Midbrain (tissue), 1 donor: ENCODE results near the gene SNORC.
A peak's percentile ranks its signal among the peaks of the same experiment; 100 is the strongest.

Source experiments
- DNase-seq: peaks from one replicate; lab custom pipeline; 2025; lab: John Stamatoyannopoulos, UW

Gene SNORC

DNA sequence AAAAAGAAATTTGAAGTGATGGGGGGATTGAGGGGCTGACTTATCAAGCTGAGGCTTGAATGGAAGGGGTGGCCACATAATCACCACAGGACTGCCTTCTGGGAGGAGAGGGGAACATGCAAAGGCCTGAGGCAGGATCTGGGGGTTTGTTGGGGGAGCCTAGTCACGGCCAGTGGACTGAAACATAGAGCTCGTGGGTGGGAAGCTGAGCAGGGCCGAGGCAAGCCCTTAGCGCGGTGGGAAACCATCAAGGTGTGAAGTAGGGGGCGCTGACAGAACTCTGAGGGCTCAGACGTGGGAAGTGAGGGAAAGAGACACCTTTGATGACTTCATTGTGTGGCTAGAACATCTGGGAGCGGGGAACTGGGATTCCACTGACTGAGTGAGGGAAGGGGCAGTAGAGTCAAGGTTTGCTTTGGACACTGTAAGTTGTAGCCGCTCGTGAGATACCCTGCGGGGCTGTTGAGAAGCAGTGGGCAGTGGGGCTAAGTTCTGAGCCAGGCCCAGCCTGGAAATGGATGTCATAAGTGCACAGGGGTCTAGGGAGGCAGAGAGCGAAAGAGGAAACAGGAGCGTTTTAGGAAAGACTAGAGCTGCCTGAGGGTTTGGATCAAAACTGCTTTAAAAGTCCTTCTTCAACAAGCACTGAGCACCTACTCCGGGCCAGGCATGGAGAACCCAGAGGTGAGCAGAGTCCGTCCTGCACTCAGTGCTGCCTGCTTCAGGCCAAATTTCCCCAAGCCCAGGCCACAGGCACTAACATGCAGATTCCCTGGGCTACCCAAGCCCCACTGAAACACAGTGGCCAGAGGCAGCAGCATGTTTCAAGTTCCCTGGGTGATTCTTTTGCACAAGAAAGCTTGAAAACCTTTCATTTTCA lies 686 bp upstream of the SNORC start:
- no peak for DNase-seq

DNA sequence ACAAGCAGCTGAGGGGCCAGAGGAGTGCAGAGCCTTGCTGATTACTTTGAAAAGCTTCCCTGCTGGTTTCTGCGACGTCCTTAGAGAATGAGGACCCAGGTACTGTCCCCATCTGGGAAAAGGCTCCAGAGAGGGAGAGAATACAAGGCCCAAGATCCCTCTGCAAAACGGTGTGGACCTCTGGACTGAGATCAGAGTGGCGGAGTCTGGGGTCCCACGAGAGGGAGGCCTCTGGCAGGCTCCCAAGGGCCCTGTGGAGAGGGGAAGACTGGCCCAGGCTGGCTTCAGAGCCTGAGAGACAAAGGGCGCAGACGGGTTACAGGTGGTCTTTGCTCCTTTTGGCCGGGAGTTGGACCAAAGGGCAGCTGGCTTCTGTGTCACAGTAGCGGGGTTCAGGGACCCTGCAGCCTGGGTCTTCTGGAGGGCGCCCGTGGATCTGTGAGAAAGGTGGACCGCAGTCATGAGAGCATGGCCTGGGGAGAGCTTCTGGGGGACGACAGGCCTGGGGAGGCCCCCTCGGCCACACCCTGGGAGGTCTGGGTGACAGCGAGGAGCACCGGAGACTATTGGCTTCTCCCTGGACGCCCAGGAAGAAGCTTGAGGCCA lies 805 bp downstream of the SNORC start:
- no peak for DNase-seq

DNA sequence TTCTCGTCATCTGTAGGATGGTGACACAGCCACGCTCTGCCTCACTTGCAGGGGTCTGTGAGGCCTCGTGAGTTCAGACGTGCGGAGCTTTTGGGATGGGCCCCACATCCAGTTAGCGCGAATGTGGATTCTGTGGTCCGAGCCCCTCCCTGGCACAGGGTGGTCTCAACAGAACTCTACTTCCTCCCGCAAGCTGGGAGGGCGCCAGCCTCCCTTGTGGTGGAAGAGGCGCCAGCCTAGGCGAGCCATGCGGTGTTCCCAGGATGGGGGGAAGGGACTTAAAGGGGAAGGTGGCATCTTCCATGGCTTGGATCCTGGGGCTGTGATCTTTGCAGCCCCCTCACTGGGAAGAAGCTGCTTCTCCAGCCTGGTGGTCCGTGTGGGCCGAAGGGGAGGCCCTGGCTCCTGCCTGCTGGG lies 1.4 kb downstream of the SNORC start:
- peak; percentile 17 for DNase-seq

DNA sequence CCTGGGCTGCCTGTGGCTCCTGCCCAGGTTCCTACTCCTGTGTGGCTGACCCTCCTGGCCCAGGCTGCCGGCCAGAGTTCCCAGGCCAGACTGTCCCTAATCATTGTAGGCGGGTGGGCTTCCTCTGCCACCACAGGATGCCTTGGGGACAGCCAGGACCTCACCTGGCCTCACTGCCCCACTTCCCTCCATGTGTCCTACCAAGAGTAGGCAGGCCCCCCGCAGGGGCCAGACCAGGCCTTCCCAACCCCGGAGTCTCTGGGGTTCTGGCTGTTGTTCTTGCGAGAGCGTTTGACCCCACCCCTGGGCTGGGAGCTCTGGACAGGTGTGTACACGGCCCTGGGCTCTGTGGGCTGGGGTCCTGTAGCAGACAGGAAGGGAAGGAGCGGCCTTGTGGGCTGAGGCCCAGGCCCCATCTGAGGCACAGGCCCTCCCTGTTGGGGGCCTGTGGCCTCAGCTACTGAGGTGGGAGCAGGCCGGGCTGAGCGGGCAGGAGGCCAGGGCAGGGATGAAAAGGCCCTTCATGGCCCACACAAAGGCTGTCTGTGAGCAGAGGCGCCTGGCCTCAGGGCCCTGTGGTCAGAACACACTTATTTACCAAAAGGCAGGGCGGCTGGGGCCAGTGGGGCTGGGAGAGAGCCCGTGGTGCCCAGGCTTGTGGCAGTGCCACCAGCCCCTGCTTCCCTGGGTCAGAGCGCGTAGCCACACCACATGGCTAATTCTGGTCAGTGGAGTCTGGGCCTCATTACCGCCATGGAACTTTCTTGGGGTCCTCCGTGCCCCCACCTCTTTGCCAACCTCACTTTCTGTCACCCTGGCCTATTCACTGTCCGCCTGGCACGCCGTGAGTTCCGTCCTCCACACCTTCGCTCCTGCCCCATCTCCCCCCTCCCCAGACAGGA lies 2.0 kb downstream of the SNORC start:
- DNase-seq: peak; percentile 95

- peak; percentile 65 for DNase-seq
Measured at GRCh38 chr2:232872826-232873225, 2.8 kb downstream of the SNORC start.

DNA sequence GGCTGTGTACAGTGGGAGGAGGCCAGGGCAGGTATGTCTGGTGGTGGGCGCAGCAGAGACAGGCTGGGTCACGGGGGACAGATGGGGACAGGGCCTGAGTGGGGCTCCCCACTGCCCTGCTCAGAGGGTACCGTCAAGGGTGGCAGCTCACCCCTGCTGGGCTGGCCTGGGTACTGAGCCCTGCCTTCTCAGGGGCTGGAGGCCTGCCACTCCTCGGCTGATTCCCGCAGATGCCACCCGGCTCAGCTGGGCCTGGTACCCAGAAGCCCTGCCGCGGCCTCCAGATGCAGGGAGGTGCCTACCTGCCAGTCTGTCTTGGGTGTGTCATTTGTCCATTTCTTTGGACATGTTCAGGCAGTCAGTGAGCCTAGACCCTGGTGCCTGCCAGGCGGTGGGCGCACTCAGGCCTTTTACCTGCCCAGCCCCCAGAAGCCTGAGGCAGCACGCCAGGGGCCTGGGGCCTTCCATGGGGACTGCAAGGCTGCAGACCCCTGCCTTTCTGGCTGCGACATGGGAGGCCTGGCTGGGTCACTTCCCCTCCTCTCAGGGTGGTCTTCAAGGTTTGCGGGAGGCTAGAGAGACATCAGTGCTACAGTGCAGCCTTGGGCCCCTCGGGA lies 3.3 kb downstream of the SNORC start:
- DNase-seq: no peak

- DNase-seq: no peak
Measured at GRCh38 chr2:232873909-232874641, 4.0 kb downstream of the SNORC start.

DNA sequence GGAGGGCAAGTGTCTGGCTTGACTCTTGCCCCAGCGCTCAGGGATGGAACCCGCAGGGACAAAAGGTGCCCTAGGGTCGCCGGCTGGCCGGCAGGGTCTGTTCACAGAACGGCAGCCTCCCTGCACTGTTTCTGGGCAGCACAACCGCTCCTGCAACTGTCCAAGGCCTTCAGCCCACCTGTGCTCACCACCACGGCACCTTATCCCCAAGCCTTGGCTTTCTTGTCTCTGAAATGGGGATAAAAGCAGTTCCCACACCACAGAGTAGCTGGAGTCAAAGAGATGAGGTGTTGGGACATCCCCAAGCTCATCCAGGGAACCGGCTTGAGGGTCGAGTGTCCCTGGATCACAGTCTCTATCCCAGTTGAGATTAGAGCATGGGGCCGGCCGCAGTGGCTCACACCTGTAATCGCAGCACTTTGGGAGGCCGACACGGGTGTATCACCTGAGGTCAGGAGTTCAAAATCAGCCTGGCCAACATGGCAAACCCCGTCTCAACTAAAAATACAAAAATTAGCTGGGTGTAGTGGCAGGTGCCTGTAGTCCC lies 4.7 kb downstream of the SNORC start:
- no peak for DNase-seq

DNA sequence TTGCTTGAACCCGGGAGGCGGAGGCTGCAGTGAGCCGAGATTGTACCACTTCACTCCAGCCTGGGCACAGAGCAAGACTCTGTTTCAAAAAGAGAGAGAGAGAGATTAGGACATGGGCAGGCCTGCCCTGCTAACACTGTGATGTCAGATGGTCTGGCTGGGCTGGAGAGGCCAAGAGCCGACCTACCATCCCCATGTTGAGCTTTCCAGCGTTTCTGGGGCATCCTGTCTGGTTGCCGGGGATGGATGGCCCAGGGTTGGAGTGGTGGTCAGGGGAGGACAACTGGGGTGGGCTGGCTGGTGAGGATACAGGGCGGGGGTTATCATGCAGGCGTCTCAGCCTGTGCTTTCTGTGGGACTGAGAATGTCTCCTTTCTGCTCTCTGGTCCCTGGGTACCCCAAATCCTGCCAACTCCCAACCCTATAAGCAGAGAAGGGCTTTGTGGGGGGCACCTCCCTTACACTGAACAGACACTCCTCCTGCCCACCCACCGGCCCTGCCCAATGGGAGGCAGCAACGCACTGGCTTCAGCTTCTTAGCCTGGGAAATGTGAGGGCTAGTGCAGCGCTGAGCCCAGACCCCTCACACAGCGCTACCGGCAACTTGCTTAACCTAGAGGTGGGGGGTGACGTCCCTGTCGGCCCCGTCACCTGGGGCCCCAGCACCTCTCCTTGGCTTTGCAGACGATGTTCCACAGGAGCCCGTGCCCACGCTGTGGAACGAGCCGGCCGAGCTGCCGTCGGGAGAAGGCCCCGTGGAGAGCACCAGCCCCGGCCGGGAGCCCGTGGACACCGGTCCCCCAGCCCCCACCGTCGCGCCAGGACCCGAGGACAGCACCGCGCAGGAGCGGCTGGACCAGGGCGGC lies 5.4 kb downstream of the SNORC start:
- DNase-seq: peak; percentile 72

DNA sequence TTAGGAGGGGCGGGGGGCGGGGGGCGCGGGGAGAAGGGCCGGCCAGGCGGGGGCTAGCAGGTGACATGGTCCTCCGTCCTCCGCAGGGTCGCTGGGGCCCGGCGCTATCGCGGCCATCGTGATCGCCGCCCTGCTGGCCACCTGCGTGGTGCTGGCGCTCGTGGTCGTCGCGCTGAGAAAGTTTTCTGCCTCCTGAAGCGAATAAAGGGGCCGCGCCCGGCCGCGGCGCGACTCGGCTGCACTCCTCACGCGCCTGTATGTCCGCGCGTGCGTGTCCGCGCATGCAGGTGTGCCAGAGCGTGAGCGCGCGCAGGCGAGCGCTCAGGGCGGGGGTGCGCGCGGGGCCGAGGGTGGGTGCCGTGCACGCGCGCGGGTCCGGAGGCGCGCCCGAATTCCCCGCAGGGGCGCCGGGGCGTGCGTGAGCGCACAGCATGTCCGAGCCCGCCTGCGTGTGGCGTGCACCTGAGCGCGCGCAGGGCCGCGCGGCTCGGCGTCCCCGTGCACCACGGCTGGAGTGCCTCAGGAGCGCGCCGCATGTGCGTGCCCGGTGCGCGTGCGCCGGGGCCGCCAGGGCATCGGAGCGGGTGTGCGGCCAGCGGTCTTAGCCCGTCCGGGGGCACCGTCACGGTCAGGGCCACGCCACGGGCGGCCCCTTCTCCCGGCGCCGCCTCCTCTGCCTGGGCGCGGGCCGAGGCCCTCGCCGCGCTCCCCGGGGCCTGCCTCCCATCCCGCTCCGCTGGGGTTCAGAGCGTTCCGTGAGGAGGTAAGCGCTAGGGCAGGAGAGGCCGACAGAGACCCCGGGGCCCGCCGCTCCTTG lies 6.3 kb downstream of the SNORC start:
- DNase-seq: peak; percentile 62

GRCh38 chr2:232876978-232877441 lies 6.9 kb downstream of the SNORC start:
- no peak for DNase-seq

- no peak for DNase-seq
Measured at GRCh38 chr2:232877940-232878511, 8.0 kb downstream of the SNORC start.

DNA sequence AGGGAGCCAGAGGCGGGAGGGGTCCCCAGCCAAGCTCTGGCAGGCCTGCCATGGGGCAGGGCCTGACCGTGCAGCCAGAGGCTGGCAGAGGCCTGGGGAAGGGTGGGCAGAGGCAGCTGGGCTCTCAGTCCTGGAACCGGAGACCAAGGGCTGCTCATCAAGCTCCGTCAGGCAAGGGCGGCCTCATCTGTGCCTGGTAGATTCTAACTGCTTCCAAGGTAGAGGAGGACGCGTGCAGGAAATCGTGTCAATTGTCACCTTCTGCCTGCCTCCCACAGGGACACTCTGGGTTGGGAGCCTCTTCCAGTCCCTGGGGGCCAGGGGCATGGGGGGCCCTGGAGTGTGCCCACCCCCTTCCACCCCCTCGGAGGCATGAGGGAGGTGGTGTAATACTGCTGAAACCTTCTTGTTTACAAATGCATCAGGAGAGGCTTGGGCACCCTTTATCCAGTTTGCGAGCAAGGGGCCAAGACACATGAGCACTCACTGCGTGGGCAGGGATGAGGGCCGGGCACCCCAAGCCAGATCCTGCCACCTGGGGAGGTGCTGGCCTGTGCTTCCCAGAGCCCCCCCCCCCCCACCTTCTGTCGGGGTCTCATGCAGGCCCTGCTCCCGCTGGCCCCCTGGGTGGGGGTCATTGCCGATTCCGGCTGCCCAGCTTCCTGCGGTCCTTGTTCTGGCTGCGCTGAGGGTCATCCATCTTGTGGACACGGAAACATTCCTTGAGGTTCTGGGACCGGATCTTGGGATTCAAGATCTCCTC lies 9.0 kb downstream of the SNORC start:
- peak; percentile 28 for DNase-seq

- DNase-seq: no peak
Measured at GRCh38 chr2:232879618-232880494, 9.8 kb downstream of the SNORC start.

- no peak for DNase-seq
Measured at GRCh38 chr2:232880764-232881351, 10.8 kb downstream of the SNORC start.

DNA sequence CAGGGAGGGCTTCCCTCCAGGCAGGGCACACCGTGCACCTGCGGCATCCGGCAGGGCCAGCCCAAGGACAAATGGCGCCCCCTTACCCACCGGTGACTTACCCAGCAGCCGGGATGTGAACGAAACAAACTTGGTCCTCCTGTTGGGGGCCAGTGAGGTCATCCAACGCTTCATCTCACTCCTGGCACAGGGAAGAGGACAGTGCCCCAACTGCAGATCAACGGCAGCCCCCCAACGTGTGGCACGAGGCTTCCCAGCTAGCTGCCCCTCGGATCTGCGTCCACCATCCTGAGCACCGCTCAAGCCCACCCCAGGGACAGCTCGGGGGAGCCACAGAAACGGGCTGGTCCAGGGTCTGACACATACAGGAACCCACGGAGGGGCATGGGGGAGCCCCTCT lies 12.0 kb downstream of the SNORC start:
- no peak for DNase-seq
